GM18861 (cell line): Measurements from ENCODE around the gene AJM1.
"Not testable (repeated sequence)": the region's sequence is repeated elsewhere in the genome, so short reads cannot be mapped to it uniquely, and the experiment has no call there.

ENCODE experiments used
- ATAC-seq: cut with Tn5 transposase; IDR thresholded peaks from one replicate; pipeline ENCODE4 v1.9.1; 2021; ENCODE audit not compliant: unreplicated experiment

The AJM1 gene

DNA sequence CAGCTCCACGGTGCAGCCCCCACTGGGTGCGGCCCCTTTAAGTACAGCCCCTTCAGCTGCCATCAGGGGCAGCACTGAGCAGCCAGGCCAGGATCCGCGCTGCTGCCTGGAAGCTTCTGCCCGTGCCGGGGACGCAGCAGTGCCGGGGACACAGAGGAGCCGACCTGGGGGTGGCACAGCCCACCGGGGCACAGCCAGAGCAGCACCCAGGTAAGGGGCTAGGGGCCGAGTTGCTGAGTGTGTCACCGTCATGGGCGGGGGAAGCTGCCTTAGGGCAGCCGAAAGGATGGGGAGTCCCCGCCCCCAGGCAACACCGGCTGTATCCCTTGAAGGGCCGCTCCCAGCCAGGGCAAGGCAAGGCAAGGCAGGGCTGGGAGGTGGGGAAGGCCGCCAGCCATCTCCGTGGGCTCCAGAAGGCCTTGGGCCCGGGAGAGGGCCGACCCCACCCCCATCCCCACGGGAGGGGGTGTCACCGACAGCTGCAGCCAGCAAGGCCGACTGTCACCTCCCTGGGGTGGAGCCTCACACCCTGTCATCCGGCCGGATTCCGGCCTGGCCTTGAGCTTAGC is at the start of gene AJM1:
Gene AJM1 (plus strand): TSS at position 99 of the 569 bp plus-strand sequence. CDS start 1,937 bp downstream, outside the sequence.
- not testable (repeated sequence) for ATAC-seq

DNA sequence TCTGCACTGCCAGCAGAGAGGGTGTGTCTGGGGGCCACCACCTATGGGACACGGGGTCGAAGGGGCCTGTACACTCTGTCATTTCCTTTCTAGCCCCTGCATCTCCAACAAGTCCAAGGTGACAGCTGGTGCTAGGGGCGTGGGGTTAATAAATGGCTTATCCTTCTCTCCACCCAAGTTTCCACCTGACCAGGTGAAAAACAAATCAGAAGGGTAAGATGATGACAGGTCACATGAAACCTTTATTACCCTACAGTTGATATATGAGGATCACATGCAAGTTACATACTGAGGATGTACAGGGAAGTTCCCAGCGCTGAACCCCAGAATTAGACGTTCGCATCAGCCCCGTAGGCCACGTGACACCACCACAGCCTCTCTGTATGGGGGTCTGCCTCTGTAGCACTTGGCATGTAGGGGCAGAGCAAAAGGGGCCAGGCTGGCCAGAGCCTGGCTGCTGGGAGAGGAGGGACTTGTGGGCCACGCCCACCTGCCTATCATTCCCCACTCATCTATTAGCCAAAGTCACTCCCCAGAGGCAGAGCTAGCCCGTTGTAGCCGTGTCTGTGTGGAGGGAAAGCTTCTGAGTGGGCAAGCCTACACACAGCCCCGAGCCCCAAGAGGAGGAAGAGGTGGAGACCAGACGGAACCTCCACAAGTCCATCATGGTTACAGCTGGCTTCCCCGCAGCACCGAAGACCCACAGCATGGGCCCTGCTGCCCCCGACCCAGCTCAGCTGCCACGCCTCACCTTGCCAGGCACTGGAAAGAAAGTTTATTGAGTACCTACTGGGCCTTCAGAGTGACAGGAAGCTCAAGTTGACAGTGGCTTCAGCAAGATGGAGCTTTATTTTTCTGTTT is 49.0 kb upstream of the AJM1 start:
- ATAC-seq, result no peak

GRCh38 chr9:136794281-136794999 is 47.8 kb upstream of the AJM1 start:
- ATAC-seq, result no peak

GRCh38 chr9:136795000-136795348 is 47.3 kb upstream of the AJM1 start:
- no peak for ATAC-seq

DNA sequence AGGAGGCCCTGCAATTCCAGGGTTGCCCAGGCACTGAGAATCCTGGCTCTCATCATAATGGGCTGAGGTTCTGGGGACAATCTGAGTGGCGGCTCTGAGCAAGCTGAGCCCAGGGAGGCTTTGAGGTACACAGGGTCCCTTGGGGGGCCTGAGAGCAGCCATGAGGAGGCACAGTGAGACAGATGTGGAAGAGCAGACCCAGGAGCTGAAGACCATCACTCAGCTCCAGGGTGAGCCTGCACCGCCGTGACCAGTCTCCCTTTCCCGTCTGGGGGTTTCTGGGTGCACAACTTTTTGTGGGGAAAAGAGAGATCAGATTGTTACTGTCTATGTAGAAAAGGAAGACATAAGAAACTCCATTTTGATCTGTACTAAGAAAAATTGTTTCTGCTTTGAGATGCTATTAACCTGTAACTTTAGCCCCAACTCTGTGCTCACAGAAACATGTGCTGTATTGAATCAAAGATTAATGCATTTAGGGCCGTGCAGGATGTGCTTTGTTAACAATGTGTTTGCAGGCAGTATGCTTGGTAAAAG is 46.0 kb upstream of the AJM1 start, which contains the start of gene CCDC183:
Gene CCDC183 (plus strand): TSS at position 101 of the 537 bp plus-strand sequence. CDS start 60 bp downstream, at position 161.
- ATAC-seq, result no peak

- ATAC-seq, result not testable (repeated sequence)
Observed at GRCh38 chr9:136796775-136797347, 45.4 kb upstream of the AJM1 start.

DNA sequence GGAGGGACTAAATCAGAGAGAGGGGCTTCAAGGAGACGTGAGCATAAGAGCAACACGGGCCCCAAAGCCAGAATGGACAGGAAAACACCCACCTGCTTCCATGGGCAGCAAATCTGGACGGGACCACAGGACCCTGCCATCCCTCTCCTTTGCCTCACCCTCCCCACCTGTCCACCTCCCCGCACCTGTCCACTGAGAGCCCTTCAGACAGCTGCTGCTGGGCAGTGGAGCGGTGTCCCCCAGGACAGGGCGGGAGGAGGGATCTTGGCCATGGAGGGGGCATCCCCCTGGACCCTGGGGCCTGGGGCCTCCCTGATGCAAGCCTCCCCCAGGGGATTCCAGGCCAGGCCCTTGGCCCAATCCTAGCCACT is 43.6 kb upstream of the AJM1 start:
- ATAC-seq, result no peak

DNA sequence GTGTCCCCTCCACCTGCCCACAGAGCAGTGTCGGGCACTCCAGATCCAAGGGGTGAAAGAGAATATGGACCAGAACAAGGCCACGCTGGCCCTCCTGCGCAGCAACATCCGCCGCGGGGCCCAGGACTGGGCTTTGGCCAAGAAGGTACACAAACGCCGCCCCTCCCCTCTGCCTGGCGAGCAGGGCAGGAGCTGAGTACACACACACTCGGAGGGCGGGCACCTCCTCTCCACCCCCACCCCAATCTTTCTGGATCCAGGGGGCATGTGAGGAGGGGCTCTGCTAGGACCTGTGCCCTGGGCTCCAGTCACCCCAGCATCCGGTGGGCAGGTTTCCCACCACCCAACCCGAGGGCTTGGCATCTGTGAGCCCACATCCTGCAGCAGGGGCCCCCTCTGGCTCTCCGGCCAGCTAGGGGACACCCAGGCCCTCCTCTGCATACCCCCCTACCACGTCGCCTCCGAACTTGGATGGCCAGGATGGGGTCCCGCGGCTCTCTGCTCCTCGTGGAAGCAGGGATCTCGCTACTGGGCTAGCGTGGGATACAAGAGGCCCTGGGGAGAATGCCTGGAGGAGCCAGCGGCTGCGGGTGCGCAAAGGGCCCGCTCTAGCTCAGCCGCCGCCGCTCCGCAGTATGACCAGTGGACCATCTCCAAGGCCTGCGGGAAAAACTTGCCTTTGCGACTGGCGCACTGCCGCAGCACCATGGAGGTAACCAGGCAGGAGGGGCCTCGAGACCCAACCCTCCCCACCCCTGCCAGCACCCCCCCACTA is 43.0 kb upstream of the AJM1 start:
- no peak for ATAC-seq

GRCh38 chr9:136799854-136800657 is 42.2 kb upstream of the AJM1 start:
- ATAC-seq, result no peak

DNA sequence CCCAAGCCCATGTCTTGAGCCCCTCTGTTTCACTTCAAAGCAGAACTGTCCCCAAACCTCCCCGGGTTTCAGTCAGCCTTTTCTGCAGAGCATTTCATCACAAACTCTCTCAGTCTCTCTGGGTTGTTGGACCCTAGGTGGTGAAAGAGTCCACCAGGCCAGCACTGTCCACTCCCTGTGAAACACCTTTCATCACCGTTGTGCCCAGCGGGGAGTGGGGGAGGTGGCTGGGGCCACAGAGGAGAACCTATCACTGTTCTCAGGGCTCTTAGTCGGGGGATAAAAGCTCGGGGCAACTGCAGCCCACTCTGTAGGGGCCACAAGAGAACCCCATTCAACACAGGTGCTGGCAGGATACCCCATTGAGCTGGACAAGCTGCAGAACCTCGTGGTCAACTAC is 40.0 kb upstream of the AJM1 start:
- ATAC-seq, result no peak

- ATAC-seq, result not testable (repeated sequence)
Observed at GRCh38 chr9:136803009-136803550, 39.2 kb upstream of the AJM1 start.

GRCh38 chr9:136803551-136804508 is 38.4 kb upstream of the AJM1 start:
- ATAC-seq, result no peak

DNA sequence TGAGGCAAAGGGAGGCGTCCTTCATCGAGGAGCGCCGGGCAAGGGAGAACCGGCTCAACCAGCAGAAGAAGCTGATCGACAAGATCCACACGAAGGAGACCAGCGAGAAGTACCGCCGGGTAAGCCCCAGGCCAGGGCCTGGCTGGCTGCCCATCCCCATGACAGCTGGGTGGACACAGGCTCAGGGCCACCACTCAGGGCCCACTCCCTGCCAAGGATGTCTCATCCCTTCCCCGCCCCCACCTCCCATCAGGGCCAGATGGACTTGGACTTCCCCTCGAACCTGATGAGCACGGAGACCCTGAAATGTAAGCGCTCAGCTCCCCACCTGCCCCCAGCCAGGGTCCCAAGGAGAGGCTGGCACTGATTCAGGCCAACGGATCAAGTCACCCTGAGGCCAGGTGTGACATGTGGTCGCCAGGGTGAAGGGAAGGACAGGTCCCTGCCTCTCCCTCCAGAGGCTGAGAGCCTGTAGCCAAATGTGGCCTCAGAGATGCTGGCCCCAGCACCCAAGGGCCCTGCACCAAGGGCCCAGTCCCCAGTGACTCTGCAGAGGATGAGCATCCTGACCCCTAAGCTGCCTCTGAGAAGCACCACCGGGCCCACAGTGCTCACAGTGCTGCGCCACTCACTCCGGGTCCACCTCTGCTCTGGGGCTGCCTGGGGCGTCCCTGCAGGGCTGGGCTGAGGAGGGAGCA is 37.6 kb upstream of the AJM1 start:
- ATAC-seq, result no peak

DNA sequence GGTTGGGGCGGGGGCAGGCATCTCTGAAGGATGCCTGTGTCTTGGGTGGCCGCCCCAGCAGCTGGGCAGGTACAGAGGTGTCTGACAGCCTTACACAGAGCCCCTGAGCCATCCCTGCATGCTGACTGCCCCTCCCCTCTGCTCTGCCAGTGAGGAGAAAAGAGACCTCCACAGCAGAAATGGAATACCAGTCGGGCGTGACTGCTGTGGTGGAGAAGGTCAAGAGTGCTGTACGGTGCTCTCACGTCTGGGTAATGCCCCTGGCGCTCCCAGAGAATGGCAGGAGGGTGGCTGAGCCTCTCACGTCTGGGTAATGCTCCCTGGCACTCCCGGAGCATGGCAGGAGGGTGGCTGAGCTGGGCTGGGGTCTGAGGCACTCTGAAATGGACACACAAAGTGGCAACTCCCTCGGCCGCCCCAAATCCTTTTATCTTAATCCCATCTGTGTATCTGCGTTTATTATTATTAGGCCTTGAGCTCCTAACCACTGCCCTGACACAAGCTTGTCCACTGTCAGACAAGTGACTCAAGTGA is 37.0 kb upstream of the AJM1 start:
- ATAC-seq, result no peak

DNA sequence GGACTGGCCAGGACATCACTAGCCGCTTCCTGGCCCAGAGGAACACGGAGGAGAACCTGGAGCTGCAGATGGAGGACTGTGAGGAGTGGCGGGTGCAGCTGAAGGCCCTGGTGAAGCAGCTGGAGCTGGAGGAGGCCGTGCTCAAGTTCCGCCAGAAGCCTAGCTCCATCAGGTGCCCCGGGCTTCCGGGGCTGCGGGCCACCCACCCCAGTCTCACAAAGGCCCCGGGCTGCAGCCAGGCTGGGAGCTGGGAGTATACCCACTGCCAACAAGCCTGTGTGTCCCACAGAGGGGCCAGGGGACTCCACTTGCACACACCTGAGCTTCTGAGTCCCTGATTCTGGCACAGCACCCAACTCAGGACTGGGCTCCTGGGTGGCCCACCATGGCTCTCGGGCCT is 36.2 kb upstream of the AJM1 start:
- ATAC-seq, result no peak

GRCh38 chr9:136806631-136807201 is 35.6 kb upstream of the AJM1 start:
- no peak for ATAC-seq
